Skin of body (tissue), 2 donors: ENCODE results near the gene TAMALIN. TPM values are rescaled to one million over a fixed set of nuclear protein-coding genes. Genes with fewer than 3 reads are reported as not detected.
A peak's percentile ranks its signal among the peaks of the same experiment; 100 is the strongest.

ENCODE experiments used
- DNase-seq: peaks from one replicate; lab custom pipeline; 2025; lab: John Stamatoyannopoulos, UW
- total RNA-seq: library from RNA; depleted of rRNA; stranded (reverse); fragments of >200 nt; gene quantifications from one replicate; pipeline ENCODE4 v1.2.3, GENCODE V29; 2014

Gene TAMALIN
- total RNA-seq, 1 donor from 2014 or later = 17.0 TPM

DNA sequence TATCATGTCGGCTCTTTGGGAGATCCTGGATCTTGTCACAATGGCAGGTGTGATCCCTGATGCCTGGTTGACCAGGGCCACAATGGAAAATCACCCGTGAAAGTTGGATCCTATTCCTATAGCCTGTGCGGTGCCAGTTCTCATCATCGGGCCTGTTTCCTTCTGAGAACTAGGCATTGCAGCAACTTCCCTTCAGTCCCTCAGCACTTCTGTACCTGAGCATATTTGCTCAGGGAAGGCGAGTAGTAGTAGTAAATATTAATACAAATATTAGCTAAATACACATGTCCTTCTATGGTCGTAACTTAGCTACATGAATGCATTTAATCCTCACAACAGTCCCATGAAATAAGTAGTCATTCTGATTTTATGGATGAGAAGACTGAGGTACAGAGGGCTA is 22.1 kb upstream of the TAMALIN start:
- DNase-seq = no peak

DNA sequence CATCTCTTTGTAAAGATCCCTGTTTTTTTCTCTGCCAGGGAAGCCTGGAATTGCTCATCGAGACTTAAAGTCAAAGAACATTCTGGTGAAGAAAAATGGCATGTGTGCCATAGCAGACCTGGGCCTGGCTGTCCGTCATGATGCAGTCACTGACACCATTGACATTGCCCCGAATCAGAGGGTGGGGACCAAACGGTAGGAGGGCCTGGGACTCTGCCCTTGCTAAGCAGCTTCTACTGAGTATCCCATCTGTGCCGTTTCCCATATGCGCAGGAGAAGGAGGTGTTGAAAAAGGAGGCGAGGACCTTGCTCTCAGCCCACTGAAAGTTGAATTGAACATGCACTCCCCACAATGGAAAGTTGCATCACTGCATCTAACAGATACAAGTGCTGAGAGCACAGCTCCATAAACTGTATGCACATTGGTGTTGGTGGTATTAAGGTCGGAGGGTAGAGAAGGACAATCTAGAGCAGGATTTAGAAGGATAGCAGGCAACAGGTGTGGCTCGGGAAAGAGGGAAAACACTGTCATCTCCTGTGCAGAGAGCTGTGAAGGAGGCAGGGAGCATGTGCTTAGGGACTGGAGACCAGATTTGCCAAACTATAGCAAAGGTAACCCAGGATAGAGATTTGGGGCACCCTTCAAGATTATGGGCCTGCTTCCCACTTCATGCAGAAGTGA is 21.5 kb upstream of the TAMALIN start:
- DNase-seq = no peak

DNA sequence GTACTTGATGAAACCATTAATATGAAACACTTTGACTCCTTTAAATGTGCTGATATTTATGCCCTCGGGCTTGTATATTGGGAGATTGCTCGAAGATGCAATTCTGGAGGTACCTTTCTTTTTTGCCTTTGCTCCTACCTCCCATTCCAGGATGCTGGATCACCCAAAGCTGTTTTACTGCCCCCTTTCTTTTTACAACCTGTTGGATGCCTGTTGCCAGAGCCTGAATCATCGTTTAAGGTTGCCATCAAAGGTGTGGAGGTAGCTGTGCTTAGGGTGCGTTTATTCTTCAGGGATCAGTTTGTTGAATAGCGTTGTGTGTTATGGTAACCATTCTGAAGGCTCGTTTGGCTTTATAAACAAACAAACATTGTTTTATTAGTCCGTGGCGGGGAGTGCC is 19.9 kb upstream of the TAMALIN start:
- no peak for DNase-seq

DNA sequence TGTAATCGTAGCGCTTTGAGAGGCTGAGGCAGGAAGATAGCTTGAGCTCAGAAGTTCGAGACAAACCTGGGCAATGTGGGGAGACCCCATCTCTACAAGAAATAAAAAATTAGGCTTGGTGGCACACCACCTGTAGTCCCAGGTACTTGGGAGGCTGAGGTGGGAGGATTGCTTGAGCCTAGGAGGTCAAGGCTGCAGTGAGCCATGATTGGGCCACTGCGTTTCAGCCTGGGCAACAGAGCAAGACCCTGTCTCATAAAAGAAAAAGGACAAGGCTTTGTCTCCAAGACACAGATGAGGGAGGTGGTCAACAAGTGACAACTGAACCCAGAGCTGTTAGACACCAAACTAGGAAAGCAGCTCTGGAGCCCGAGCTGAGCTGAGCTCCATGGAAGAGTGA is 14.5 kb upstream of the TAMALIN start:
- no peak for DNase-seq

DNA sequence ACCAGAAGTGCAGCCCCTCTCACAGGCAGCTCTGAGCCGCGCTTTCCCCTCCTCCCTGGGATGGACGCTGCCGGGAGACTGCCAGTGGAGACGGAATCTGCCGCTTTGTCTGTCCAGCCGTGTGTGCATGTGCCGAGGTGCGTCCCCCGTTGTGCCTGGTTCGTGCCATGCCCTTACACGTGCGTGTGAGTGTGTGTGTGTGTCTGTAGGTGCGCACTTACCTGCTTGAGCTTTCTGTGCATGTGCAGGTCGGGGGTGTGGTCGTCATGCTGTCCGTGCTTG is 12.3 kb upstream of the TAMALIN start:
- no peak for DNase-seq

DNA sequence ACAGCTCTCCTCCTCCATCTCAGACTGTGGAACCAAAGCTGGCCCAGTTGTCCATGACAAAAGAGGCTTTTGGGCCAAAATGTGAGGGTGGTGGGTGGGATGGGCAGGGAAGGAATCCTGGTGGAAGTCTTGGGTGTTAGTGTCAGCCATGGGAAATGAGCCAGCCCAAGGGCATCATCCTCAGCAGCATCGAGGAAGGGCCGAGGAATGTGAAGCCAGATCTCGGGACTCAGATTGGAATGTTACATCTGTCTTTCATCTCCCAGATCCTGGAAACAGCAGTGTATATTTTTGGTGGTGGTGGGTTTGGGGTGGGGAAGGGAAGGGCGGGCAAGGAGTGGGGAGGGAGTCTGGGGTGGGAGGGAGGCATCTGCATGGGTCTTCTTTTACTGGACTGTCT is 11.8 kb upstream of the TAMALIN start:
- no peak for DNase-seq

DNA sequence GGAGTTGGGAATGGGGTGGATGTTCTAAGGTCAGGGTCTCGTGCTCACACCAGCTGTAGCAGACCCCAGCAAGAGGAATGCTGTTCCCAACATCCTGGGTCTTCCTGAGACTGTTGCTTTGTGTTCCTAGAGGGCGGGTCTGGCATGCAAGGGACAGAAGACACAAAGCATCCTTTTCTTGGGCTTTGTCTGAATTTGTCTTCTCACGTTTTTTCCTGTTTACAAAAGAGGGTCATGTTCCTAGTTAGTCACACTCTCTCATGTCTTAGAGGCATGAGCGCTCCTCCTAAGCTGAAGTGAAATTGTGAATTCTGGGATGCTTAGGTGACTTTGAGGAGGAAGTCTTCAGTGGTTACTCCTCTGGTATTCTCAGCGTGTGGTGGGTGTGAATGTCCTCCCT is 9.6 kb upstream of the TAMALIN start:
- no peak for DNase-seq

DNA sequence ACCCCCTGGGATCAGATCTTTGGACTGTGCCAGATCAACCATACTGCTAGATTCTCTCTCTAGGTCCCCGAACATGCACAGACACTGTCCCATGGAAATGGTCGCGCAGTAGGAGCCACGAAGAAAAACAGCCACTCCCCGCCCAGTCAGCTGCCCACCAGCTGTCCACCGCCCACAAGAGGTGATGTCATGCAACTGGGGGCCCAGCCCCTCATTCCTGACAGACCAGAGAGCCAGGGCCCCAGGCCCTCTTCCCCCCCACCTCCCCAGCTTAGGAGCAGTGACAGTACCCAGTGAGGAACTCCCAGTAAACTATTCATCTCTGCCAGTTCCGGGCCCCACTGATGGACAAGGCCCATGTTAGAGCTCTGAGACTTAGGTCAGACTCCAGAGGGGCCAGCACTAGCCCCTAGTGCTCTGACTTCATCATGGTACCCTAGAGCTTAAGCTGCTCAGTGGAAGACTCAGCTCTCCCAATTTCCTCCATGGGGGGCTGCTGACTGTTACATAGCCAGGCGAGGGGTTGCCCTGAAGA is 3.7 kb upstream of the TAMALIN start:
- no peak for DNase-seq

DNA sequence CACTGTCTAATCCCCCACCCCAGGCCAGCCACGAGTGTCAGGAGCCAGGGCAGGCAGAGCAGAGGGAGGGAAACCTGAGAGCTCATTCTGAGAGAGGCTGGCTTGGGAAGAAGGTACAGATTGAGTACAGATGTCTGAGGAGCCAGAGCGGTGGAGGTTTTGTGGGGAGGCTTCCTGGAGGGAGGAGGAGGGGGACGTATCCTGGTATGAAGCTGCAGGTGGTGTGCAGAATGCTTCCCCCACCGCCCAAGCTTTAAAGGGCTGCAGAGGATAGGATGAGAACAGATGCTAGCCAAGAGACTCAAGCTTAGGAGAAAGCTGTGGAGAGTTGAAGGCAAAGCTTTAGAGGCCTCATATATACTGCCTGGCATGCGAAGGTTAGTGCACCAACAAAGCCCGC is 3.2 kb upstream of the TAMALIN start:
- no peak for DNase-seq

DNA sequence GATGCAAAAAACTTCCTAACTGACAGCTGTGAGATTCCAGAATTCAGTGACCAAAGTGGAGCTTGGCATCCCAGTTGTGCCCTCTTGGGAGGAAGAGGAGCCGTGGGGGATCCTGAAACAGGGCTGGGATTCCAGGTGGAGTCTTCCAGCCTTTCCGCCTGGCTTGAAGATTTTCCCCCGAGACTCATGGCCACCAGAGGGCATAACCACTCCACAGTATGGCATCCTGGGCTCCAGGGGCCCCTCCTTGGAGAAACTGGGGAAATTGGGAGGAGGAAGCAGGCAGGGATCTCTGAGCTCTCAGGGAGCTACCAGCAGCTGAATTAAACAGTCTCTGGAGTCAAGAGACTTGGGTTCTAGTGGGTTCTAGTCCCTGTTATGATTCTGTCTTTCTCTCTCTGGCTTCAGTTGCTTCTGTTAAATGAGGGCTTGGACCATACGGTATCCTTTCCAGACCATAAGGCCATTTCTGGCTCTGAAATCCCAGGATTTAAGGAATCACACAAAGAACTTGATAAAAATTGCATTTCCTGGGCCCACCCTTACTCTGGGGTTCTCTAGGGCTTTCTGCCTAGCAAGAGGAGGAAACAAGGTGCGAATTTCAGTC is 2.6 kb upstream of the TAMALIN start:
- DNase-seq = no peak

DNA sequence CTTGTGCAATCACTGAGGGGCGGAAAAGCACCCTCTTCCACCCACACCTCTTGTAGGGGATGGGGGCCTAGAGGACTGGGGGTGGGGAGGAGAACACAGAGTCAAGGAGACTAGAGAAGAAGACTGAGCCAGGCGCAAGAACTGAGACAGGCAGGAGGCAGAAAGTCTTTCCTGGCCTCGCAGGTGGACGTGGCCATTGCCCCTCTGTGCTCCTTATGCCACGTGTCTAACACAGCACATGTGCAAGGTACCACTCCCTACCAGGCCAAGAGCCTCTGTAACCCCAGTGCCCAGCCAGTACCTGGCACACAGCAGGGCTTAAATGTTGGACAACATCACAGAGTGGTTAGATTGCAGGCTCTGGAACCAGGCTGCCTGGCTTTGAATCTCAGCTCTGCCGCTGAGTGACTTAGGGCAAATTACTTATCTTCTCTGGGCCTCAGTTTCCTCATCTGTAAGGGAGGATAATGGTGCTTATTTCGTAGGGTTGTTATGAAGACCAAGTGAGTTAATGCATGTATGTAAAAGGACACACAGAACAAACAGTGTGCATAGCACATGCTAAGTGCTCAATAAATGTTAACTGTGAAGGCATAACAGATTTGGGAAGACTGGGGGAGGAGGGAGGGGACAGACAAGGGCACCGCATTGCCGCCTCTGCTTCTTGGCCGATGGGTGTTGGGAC is 1.4 kb upstream of the TAMALIN start:
- no peak for DNase-seq

DNA sequence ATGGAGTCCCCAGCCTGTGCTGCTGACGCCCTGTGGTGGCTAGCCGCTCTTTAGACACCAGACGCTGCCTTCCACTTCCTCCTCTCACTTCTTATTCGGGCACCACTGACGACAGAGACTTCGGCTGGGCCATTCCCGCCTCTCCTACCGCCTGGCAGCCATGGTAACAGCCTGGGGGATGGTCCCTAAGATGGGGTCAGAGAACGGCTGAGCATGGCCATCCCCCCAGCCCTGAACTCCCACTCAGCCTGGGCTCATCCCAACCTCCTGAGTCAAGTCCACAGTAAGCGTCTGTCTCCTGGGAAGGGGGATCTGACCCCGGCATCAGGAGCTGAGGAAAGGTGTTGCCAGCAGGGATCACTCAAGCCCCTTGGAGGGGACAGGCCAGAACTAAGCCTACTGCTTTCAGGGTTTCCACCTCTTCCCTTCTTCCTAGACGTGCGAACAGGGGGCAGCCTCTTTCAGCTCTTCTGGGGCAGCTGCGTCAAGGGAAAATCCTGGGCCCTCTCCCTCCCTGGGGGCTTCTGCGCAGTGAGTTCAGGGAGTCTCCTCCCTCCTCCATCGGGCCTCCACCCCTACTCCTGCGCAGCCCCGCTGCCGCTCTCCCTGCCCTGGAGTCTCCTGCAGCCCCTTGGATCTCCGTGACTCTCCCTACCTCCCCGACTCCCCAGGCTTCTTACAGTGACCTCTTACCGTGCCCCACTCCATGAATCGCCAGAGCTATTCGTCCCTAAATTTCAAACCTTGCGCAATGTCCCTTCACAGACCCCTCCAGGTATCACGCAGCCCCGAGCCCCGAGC is 643 bp upstream of the TAMALIN start:
- no peak for DNase-seq

DNA sequence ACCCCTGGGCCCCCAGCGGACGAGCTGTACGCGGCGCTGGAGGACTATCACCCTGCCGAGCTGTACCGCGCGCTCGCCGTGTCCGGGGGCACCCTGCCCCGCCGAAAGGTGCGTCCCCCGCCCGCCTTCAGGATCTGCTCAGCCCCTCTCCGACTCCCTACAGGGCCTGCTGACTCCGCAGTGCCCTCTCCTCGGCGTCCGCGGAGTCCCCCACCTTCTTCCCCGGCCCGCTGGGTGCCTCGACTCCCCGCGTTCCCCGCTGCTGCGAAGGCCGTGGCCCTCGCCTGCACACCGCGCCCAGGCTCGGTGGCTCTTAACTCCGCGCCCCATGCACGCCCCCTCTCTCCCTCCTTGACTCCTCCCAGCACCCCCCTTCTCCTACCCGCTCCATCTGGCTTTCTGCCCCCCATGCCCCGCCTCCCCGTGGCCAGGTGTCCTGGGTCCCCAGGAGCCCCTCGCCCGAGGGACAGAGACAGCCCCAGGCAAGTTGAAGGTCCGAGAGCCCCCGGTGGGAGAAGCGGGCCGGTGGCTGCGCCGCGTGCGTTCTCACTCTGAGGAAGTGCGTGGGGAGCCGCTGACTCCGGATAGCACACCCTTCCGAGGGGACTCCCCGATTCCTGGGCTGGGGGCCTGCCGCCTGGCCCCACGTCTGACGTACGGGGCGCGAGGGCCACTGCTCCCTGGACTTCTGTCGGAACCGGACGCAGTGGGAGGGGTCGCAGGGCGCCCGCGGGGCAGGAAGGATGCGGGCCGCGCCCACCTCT is 594 bp downstream of the TAMALIN start:
- DNase-seq = peak; percentile 14

DNA sequence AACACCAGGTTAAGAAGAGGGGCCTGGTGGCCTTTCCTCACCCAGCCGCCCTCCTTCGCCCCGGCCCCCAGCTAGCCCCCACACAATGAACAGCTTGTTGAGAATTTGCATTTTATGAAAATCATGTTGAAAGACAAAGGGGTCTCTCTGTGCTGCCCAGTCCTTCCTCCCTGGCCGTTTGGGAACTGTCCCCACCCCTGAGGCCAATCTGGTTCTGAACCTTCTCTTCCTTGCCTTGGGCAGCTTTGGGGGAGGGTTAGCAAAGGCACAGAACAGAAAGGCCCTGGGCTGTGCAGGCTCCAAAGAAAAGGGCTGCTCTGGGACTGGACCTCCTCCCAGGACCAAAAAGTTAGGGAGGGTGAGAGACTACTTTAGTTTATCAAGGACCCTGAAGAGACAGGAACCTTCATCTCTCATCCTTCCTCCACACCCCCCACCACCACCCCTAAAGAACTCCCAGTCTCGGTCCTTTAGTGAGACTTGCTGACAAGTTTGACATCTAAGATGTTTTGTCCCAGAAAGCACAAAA is 1.3 kb downstream of the TAMALIN start:
- no peak for DNase-seq

DNA sequence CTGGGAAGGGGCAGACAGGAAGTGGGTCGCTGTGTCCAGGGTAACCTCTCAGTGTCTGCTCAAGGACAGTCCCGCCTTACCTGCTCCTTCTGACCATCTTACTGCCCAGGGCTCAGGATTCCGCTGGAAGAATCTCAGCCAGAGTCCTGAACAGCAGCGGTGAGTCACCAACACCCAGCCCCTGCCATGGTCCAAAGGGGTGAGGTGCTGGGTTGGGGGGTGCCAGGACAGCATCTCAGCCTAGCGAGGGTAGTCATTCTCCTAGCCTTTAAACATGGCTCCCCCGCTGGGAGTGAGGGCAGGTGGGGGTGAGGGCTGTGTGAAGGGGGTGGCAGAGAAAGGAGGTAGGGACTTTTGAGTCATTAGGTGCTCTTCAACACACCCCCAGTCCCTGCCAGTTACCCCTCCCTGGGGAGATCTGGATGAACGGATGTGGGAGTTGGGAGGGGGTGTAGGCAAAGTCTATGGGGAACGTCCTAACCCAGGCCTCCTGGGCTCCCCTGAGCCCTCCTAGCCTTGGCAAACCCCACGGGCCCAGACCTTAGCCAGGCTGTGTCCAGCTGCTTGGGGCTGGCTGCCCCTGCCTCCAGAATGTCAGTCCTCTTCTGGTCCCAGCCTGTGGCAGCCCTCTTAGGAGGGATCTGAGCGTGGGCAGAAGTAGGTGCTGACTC is 2.5 kb downstream of the TAMALIN start:
- DNase-seq = no peak

DNA sequence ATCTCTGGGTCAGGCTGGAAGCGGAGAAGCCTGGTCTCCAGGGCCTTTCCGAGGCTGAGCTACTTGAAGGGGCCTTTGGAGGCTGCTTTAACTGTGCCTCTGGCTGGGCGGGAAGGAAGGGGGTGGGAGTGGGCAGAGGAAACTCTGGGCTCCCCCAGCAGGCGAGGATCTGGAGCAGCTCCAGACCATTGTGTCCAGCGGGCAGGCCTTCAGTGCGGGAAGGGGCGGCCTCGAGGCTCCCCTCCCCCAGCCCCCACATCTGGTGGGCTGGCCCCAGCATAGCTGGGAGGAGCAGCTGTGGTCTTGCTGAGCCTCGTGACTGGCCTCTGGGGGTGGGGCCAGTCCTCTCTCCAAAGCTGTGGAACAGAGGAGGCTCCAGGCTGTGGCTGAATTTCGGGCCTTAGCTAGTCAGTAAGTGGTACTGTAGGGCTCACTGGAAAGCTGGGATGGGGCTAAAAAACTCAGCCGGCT is 3.4 kb downstream of the TAMALIN start:
- peak; percentile 87 for DNase-seq

DNA sequence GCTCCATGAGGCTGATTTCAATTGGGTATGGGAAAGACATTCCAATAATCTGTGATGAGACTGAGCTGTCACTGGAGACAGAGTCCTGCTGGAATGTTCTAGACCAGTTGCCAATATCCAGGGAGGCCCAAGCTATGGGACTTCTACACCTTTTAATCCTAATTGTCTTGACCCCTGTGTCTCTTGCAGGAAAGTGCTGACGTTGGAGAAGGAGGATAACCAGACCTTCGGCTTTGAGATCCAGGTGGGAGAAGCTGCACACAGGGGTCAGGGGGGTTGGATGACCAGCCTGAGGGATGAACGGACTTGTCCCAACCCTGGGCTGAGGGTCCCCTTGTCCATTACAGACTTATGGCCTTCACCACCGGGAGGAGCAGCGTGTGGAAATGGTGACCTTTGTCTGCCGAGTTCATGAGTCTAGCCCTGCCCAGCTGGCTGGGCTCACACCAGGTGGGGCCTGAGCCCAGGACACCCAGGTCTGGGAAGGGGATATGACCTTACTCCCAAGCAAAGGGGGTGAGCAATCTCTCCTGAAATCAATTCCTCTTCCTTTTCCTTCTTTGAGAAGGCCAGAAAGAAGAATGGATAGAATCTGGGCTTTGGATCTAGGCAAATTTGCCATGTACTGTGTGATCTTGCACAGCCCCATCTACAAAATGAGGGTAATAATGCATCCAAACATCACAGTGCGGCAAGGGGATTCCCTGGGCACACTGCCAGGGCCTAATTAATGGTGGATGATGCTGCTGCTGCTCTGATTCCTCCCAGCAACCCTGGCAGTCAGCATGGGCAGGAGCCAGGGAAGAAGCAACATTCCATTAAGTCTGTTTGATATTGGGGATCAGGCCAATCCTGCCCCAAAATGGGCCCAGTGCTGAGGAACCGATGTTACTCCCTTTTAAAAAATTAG is 4.2 kb downstream of the TAMALIN start:
- DNase-seq = no peak

DNA sequence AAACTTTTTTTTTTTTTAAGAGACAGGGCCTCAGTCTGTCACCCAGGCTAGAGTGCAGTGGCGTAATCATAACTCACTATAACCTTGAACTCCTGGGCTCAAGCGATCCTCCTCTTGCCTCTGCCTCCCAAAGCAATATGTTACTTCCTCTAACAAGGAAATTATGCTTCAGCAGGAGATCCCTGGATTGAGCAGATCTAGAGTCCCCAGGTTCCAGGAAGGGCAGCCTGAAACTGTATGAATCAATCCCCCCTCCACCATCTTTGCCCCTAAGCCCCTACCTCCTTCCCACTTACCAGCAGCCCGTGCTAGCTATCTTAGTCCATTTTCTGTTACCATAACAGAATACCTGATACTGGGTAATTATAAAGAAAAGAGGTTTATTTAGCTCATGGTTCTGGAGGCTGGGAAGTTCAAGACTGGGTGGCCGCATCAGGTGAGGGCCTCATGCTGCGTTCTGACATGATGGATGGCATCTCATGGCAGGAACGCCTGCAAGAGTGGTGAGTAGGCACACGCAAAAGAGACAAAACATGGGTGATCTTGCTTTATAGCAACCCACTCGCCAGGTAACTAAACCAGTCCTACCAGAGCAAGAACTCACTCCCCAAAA is 5.0 kb downstream of the TAMALIN start:
- no peak for DNase-seq
